OCI-LY3 (cell line): ENCODE measurements around the gene PALLD.

ENCODE experiments used
- EZH2phosphoT487 ChIP-seq: fragments of 200-600 bp; shearing (Covaris generic); IDR thresholded peaks from 2 replicates; pipeline ENCODE4 v1.6.1; 2018; ENCODE audit warnings: antibody characterized with exemption, mixed run types, low read depth
- TF ChIP-seq, protein P1 (sequence below): fragments of 200-600, 300-600 bp; sonication (generic); IDR thresholded peaks from 2 replicates; pipeline ENCODE4 v1.5.1; 2014; ENCODE audit warnings: antibody characterized with exemption, low read length, low read depth

DNA sequence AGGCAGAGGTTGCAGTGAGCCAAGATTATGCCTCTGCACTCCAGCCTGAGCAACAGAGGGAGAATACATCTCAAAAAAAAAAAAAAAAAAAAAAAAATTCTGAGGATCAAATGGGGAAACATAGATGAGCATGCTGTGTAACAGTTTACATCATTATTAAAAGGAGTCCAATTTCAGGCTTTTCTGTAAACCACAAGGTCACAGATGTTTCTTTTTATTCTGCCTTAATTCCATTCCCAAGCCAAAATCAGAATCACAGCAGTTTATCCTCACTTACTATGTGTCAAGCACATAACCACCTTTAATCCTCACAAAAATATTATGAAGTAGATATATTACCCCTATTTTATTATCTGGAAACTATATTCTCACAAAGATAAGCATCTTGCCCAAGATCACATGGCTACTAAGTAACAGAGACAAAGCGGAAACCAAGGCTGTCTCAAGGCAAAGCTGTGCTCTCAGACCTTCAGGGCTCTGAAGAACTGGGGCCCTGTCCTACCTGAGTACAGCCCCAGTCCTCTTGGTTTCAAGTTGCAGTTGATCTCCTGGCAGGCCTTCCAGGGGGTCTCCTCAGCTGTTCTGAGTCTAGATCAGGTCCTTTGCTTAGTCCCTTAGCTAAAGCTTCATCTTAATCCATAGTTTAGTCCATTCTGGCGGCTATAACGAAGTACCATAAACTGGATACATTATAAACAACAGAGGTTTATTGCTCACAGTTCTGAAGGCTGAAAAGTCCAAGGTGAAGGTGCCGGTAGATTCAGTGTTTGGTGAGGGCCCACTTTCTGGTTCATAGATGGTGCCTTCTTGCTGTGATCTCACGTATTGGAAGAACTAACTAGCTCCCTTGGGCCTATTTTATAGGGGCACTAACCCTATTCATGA lies 141.3 kb downstream of the PALLD start:
- TF ChIP-seq, protein P1, sequence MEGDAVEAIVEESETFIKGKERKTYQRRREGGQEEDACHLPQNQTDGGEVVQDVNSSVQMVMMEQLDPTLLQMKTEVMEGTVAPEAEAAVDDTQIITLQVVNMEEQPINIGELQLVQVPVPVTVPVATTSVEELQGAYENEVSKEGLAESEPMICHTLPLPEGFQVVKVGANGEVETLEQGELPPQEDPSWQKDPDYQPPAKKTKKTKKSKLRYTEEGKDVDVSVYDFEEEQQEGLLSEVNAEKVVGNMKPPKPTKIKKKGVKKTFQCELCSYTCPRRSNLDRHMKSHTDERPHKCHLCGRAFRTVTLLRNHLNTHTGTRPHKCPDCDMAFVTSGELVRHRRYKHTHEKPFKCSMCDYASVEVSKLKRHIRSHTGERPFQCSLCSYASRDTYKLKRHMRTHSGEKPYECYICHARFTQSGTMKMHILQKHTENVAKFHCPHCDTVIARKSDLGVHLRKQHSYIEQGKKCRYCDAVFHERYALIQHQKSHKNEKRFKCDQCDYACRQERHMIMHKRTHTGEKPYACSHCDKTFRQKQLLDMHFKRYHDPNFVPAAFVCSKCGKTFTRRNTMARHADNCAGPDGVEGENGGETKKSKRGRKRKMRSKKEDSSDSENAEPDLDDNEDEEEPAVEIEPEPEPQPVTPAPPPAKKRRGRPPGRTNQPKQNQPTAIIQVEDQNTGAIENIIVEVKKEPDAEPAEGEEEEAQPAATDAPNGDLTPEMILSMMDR: no peak
- no peak for TF ChIP-seq EZH2phosphoT487
